SU-DHL-6 (cell line): ENCODE results near the gene POLR3G.
A peak's percentile ranks its signal among the peaks of the same experiment; 100 is the strongest.

Experiments
- H2AFZ ChIP-seq: fragments of 200-600 bp; sonication (generic); 2 replicates; pipeline ENCODE4 v1.6.1; 2014; ENCODE audit warnings: low read depth, mild to moderate bottlenecking, moderate library complexity, mixed read lengths, antibody characterized with exemption, low read length; ENCODE audit not compliant: severe bottlenecking
- H3F3A ChIP-seq: fragments of 200-600 bp; shearing (Covaris generic); 2 replicates; pipeline ENCODE4 v1.6.0; 2016; ENCODE audit warnings: antibody characterized with exemption, mild to moderate bottlenecking; ENCODE audit not compliant: insufficient read depth
- H3K27ac ChIP-seq: fragments of 200-600 bp; sonication (generic); 2 replicates; pipeline ENCODE4 v1.5.1; 2016; ENCODE audit warnings: low read depth, mild to moderate bottlenecking, low read length, moderate library complexity, mixed read lengths
- H3K27me3 ChIP-seq: fragments of 200-600 bp; sonication (generic), shearing (Covaris generic); 2 replicates; pipeline ENCODE4 v1.6.0; 2014; ENCODE audit warnings: mild to moderate bottlenecking, low read length
- H3K36me3 ChIP-seq: fragments of 200-600 bp; sonication (generic); 2 replicates; pipeline ENCODE4 v1.6.1; 2014; ENCODE audit warnings: mild to moderate bottlenecking, low read length, mixed read lengths
- H3K4me2 ChIP-seq: fragments of 300-600, 200-600 bp; shearing (Covaris generic), sonication (generic); 2 replicates; pipeline ENCODE4 v1.6.0; 2014; ENCODE audit warnings: low read length, low read depth, mild to moderate bottlenecking; ENCODE audit not compliant: poor library complexity, severe bottlenecking
- H3K4me3 ChIP-seq: fragments of 200-600 bp; sonication (generic); 2 replicates; pipeline ENCODE4 v1.5.1; 2014; ENCODE audit warnings: antibody characterized with exemption, low read length, mild to moderate bottlenecking, mixed read lengths; ENCODE audit not compliant: insufficient read depth, poor library complexity, severe bottlenecking
- H3K79me2 ChIP-seq: fragments of 200-600 bp; sonication (generic); 2 replicates; pipeline ENCODE4 v1.6.1; 2014; ENCODE audit warnings: mild to moderate bottlenecking, low read length, moderate library complexity; ENCODE audit not compliant: insufficient read depth
- H3K9ac ChIP-seq: fragments of 200-600 bp; sonication (generic); 2 replicates; pipeline ENCODE4 v1.7.0; 2014; ENCODE audit warnings: mild to moderate bottlenecking, low read length
- H3K9me2 ChIP-seq: fragments of 200-600 bp; sonication (generic); replicated peaks from 2 replicates; pipeline ENCODE4 v1.6.1; 2014; ENCODE audit warnings: low read length; ENCODE audit not compliant: insufficient read depth
- H3K9me3 ChIP-seq: fragments of 200-600 bp; sonication (generic); 2 replicates; pipeline ENCODE4 v1.6.1; 2014; ENCODE audit warnings: low read length, mixed read lengths; ENCODE audit not compliant: insufficient read depth
- H4K20me1 ChIP-seq: fragments of 200-600 bp; sonication (generic); 2 replicates; pipeline ENCODE4 v1.6.1; 2014; ENCODE audit warnings: low read depth, mild to moderate bottlenecking, antibody characterized with exemption, low read length, moderate library complexity, mixed read lengths
- CTCF ChIP-seq: fragments of 200-600 bp; sonication (generic); IDR thresholded peaks from one replicate; pipeline ENCODE4 v1.5.1; 2017; ENCODE audit warnings: antibody characterized with exemption, mild to moderate bottlenecking, low read length, moderate library complexity; ENCODE audit not compliant: insufficient read depth, poor library complexity, severe bottlenecking
- EZH2phosphoT487 ChIP-seq: fragments of 200-600 bp; sonication (generic), shearing (Covaris generic); conservative IDR thresholded peaks from 2 replicates; pipeline ENCODE4 v1.6.1; 2018; ENCODE audit warnings: mild to moderate bottlenecking, antibody characterized with exemption, low read length, moderate library complexity, mixed read lengths

Gene POLR3G

GRCh38 chr5:90529194-90529938, 54.7 kb downstream of the POLR3G start, which contains the start of gene LYSMD3:
Gene LYSMD3 (minus strand): TSS chr5:90529584. CDS start chr5:90525289, 4,295 bp downstream.
- Histone ChIP-seq H3K36me3 (peaks cover under 1% of the 10 kb centered on the region; the same call in 1 of the 2 replicates), H3K4me2 (peak within 1 kb of the TSS; percentile 96), H3K4me3 (peak within 1 kb of the TSS; percentile 88), H4K20me1 (no peaks in the 10 kb centered on the region), H3K79me2 (peaks cover 35% of the 10 kb centered on the region), H2AFZ (peak within 1 kb of the TSS; percentile 88), H3K27me3 (no peaks in the 10 kb centered on the region), H3K27ac (peak within 1 kb of the TSS; percentile 45), H3K9ac (peak within 1 kb of the TSS; percentile 90), H3F3A (no peaks in the 10 kb centered on the region), H3K9me2 (no peaks in the 10 kb centered on the region), H3K9me3 (no peaks in the 10 kb centered on the region)
- TF ChIP-seq EZH2phosphoT487 (no peak), CTCF (no peak)

- H3K9me2 ChIP-seq, result no peaks in the 10 kb centered on the region
- H4K20me1 ChIP-seq, result no peaks in the 10 kb centered on the region
- peaks cover 35% of the 10 kb centered on the region for H3K79me2 ChIP-seq
- H3K4me2 ChIP-seq, result peak overlapping the region; percentile 60
- H3K4me3 ChIP-seq, result peak overlapping the region; percentile 88
- no peaks in the 10 kb centered on the region for H3F3A ChIP-seq
- H2AFZ ChIP-seq, result peak overlapping the region; percentile 88
- H3K9ac ChIP-seq, result peak overlapping the region; percentile 90
- peak overlapping the region; percentile 45 for H3K27ac ChIP-seq
- H3K36me3 ChIP-seq, result no peaks in the 10 kb centered on the region; the same call in 1 of the 2 replicates
- no peaks in the 10 kb centered on the region for H3K9me3 ChIP-seq
- no peaks in the 10 kb centered on the region for H3K27me3 ChIP-seq
- TF ChIP-seq EZH2phosphoT487 (no peak), CTCF (peak; percentile 44)
These were observed 55.4 kb downstream of the POLR3G start for GRCh38 chr5:90529939-90530677.

DNA sequence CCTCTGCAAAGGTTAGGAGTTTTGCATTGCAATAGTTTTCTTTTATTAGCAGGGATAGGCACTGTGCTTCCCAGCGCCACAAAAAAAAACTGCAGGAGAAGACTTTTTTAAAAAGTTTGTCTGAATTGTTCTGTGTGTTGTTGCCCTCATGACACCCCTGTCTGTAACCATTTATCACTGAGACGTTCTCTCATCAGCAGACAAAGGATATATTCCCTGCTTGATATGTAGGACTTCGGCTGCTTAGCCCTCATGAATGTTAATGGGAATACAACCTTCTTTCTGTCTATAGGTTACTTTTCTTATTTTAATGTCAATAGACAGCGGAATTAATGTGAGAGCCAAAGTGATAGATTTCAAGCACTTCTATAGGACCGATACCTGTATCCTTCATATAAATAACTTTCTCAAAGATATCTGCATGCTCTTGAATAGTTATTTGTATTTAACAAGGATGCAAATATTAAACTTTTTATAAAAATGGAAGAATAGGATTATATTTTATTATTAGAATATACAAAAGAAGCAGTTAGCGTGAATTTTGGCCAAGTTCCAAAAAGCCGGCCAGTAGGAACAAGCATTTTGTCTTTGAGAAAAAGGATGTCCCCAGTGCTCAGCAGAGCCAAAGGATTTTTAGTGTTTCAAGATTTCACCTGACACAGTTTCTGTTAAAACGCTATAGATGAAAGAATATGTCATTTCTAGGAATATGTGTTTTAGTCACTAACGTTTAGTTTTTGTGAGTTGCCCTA, 56.2 kb downstream of the POLR3G start:
- no peak overlapping the region for H2AFZ ChIP-seq
- TF ChIP-seq CTCF (no peak), EZH2phosphoT487 (no peak)
- H3K36me3 ChIP-seq, result no peaks in the 10 kb centered on the region
- peak overlapping the region; percentile 60 for H3K4me2 ChIP-seq
- H3K9ac ChIP-seq, result peak overlapping the region; percentile 90; the same call in 1 of the 2 replicates
- no peaks in the 10 kb centered on the region for H3K9me3 ChIP-seq
- no peaks in the 10 kb centered on the region for H3F3A ChIP-seq
- no peak overlapping the region for H3K27ac ChIP-seq
- no peaks in the 10 kb centered on the region for H4K20me1 ChIP-seq
- H3K79me2 ChIP-seq, result peaks cover 34% of the 10 kb centered on the region
- peak overlapping the region; percentile 88 for H3K4me3 ChIP-seq
- H3K9me2 ChIP-seq, result no peaks in the 10 kb centered on the region
- no peaks in the 10 kb centered on the region for H3K27me3 ChIP-seq
